Measurements from ENCODE around the gene SHROOM3. TPM values are rescaled to one million over a fixed set of nuclear protein-coding genes. Genes with fewer than 3 reads are reported as not detected.

Gene SHROOM3
- total RNA-seq, 2 experiments from 2014 or later = 0.06 to 0.10 TPM

DNA sequence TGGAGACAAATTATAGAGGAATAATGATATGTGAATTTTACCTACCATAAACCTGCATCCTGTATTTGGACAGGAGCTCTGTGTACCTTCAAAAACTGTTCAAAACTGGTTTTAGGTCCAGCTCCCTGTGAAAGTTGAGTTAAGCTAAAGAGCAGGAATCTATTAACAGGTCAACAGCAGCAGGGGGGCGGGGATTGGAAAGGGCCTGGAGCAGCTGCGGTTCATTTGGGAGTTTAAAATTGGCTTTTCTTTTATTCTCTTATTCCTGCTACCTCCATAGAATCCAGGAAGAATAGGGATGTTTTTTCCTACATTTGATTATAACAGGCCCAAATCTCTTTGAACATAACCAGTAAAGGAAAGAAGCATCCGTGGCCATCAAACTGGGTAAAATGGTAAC is 23.8 kb downstream of the SHROOM3 start:
- Mint-ChIP-seq H3K27ac (no peak overlapping the region), H3K4me3 (no peak overlapping the region), H3K36me3 (no peaks in the 10 kb centered on the region), H3K27me3 (peaks cover 5% of the 10 kb centered on the region), H3K4me1 (no peaks in the 10 kb centered on the region), H3K9me3 (peaks cover 9% of the 10 kb centered on the region)
- no peak for DNase-seq

DNA sequence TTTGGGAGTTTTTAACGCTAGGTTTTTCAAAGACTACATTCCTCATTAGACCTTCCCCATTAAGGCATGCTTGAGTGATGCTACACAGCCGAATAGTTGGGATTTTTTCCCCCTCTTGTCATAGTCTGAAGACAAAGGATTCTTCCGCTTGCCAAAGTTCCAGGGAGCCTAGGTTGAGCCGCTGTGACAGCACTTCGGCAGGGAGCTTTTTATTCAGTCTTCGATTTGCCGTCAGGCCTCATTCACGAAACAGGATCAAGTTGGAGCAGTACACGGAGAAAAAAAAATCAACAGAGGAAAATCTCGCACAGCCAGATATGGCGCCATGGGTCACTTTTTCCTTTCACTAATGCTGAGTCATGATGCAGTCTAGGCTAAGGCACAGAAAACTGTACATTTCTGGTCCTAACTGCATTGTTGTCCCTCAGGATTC is 24.3 kb downstream of the SHROOM3 start:
- Mint-ChIP-seq H3K9me3 (peaks cover 11% of the 10 kb centered on the region), H3K4me3 (no peak overlapping the region), H3K27me3 (peaks cover 3% of the 10 kb centered on the region), H3K36me3 (no peaks in the 10 kb centered on the region), H3K27ac (no peak overlapping the region), H3K4me1 (no peaks in the 10 kb centered on the region)
- DNase-seq = no peak

DNA sequence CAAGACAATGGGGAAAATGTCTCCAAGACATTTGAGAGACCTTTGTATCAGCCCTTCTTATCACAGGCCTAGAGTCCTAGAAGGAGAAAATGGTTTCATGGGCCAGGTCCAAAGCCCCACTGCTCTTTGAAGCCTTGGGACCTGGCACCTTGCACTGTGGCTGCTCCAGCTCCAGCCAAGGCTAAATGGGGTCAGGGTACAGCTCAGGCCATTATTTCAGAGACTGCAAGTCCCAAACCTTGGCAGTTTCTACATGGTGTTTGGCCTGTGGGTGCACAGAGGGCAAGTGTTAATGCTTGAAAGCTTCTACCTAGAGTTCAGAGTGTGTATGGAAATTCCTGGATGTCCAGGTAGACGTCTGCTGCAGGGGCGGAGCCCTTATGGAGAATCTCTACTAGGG is 28.5 kb downstream of the SHROOM3 start:
- Mint-ChIP-seq H3K9me3 (peaks cover 15% of the 10 kb centered on the region), H3K4me1 (no peaks in the 10 kb centered on the region), H3K27me3 (peaks cover 3% of the 10 kb centered on the region)

DNA sequence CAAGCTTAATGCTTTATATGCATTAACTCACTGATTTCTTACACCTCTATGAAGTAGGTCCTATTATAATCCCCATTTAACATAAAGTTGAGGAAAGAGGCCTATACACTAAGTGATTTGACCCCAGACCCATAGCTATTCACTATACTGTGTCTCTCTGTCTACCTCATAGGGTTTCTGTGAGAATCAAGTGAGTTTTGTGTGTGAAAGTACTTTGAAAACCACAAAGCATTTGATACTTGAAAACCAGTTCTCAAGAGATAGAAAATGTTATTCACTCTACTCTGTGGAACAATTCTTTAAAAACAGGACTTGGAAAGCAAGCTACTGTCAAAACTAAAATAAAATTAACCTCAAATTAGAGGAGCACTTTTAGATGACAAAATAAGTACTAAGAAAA is 35.0 kb downstream of the SHROOM3 start:
- Mint-ChIP-seq H3K4me3 (no peak overlapping the region), H3K9me3 (no peaks in the 10 kb centered on the region), H3K4me1 (peaks cover 2% of the 10 kb centered on the region), H3K27me3 (peaks cover 8% of the 10 kb centered on the region), H3K27ac (no peak overlapping the region), H3K36me3 (no peaks in the 10 kb centered on the region)
- no peak for DNase-seq

More for the DNA sequence above, 28.5 kb downstream of the SHROOM3 start:
- H3K27ac Mint-ChIP-seq = no peak overlapping the region
- H3K4me3 Mint-ChIP-seq = no peak overlapping the region
- DNase-seq = no peak
- no peaks in the 10 kb centered on the region for H3K36me3 Mint-ChIP-seq

DNA sequence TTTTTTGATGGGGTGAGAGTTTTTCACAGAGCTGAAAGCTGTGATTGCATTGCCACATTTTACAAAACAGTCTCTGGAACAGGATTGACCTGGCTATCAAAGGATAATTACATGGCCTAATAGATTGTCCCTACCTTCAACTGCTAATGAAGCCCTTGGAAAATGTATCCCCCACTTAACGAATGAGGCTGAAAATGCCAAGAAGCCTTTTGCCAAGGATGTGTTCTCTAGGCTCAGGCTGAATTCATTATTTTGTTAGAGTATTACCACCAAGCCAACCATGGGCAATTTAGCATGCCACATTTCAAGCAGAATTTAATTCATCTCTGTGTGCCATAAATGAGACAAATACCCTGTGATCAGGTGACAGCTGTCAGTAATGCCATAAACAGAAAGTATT is 35.5 kb downstream of the SHROOM3 start:
- Mint-ChIP-seq H3K36me3 (no peaks in the 10 kb centered on the region), H3K4me3 (no peak overlapping the region), H3K9me3 (no peaks in the 10 kb centered on the region), H3K4me1 (peaks cover 2% of the 10 kb centered on the region), H3K27ac (no peak overlapping the region), H3K27me3 (peaks cover 10% of the 10 kb centered on the region)
- DNase-seq = no peak

DNA sequence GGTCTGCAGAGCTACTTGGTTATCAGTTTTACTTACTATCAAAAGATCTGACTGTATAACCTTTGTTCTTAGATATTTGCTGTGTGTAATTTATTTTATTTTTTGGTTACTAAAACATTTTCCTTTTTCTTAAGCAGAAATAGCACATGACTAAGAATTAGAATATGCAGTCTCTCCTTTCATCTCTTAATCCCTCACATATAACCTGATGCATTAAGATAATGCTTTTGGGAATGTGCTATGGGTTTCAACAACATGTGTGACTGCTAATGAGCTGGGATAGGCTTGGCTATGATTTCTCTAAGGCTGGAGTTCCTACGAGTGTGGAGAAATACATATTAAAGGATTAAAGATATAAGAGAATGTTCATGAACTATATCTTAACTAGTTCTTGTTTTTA is 41.5 kb downstream of the SHROOM3 start:
- Mint-ChIP-seq H3K36me3 (peaks cover 4% of the 10 kb centered on the region), H3K4me3 (no peak overlapping the region), H3K4me1 (no peaks in the 10 kb centered on the region), H3K27ac (no peak overlapping the region), H3K27me3 (peaks cover 25% of the 10 kb centered on the region), H3K9me3 (peaks cover 12% of the 10 kb centered on the region)
- DNase-seq = no peak

DNA sequence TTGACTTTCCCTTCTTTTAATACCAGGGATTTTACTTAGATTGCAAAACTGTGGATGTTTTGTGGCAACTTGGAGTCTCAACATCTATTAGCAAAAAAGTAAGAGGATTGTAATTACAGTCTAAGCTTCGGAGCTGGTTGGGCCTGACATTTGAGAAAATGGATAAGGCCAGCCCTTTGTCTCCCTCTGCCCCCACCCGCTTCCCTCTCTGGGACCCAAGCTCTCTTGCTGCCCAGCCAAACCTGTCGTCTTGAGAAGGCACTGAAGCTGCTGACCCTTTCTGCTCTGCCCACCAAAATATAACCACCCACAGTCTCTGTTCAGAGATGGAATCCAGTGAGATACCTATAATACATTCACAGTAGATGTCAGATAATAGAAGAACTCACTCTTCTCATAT is 49.6 kb downstream of the SHROOM3 start:
- Mint-ChIP-seq H3K4me3 (no peak overlapping the region), H3K4me1 (peaks cover 6% of the 10 kb centered on the region), H3K36me3 (peaks cover 4% of the 10 kb centered on the region), H3K27ac (no peak overlapping the region), H3K9me3 (peaks cover 19% of the 10 kb centered on the region), H3K27me3 (peaks cover 23% of the 10 kb centered on the region)
- no peak for DNase-seq

DNA sequence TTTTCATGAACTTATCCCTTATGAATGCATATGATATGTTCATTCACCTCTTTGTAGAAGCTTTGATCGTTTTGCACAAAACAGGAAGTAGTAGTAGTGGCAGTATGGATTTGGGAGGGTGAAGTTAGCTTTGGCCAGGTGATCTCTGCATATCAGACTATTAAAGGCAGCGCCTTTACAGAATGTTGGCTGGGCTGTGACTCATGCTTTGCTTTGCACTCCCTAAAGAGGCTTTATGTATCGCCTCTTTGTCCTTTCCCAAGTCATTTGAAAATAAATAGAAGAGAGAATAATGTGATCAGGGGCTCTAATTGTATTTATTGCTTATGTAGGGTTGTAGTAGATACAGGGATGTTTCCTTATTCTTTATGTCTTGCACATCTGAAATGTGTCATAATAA is 50.4 kb downstream of the SHROOM3 start:
- DNase-seq = no peak
- Mint-ChIP-seq H3K27me3 (peaks cover 22% of the 10 kb centered on the region), H3K9me3 (peaks cover 15% of the 10 kb centered on the region), H3K4me1 (peaks cover 7% of the 10 kb centered on the region), H3K27ac (no peak overlapping the region), H3K36me3 (peaks cover 1% of the 10 kb centered on the region), H3K4me3 (no peak overlapping the region)

DNA sequence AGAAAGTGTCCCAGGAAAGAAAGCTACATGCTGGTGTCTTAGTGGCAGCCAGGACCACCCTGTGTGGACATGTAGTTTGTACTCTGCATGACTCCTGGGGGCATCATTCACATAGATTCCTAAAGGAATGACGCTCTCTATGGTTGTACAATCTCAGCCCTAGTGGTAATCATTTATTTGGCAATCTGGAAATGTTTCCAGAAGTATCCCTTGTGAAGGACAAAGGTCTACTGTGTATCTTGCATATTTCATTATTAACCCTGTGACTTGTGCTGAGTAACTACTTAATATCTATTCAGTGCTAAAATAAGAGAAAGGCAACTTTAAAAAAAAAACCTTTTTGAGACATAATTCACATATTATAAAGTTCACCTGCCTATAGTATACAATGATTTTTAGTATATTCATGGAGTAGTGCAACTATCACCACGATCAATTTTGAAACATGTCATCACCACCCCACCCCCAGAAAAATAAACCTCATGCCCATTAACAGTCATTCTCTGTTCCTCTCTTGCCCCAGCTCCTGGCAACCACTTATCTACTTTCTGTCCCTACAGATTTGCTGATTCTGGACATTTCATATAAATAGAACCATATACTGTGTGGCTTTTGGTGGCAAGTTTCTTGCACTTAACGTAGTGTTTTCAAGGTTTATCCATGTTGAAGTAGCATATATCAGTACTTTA is 51.7 kb downstream of the SHROOM3 start:
- Mint-ChIP-seq H3K36me3 (no peaks in the 10 kb centered on the region), H3K4me1 (peaks cover 7% of the 10 kb centered on the region), H3K27ac (no peak overlapping the region), H3K9me3 (peaks cover 7% of the 10 kb centered on the region), H3K4me3 (no peak overlapping the region), H3K27me3 (peaks cover 18% of the 10 kb centered on the region)
- DNase-seq = no peak

DNA sequence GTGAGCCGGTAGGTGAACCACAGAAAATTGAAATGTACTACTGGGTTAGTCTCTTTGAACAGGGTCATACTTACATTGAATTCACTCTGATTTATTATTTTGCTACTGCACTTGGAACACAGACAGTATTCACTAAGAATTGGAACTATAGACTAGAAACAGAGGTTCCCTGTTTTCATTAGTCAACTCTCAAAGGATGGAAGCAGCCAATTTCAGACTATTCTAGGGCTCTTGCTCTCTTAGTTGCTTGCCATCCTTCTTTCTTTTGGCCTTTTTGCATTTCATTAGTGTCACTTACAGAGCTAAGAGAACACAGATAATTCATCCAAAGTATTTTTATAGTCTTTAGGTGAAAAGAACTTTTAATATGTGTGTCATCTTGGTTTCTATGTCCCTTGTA is 52.6 kb downstream of the SHROOM3 start:
- Mint-ChIP-seq H3K27ac (no peak overlapping the region), H3K9me3 (peaks cover under 1% of the 10 kb centered on the region), H3K36me3 (no peaks in the 10 kb centered on the region), H3K4me3 (no peak overlapping the region), H3K4me1 (peaks cover 7% of the 10 kb centered on the region), H3K27me3 (peaks cover 14% of the 10 kb centered on the region)
- no peak for DNase-seq

DNA sequence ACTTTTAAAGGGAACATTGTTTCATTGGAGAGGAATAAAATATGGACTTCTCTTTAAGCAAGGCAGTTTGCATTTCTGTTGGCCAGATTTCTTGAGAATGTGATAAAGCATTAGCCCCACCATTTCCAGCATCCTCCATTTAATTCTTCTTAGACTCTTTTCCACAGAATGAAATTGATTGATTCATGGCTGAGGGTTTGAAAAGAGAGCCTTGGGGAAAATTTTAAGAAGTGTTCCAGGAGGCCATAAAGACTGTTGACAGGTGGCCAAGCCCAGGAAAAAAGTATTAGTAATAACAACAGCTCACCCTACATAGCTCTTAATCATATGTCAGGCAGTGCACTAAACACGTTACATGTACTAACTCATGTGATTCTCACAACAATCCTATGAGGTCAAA is 53.4 kb downstream of the SHROOM3 start:
- Mint-ChIP-seq H3K27ac (no peak overlapping the region), H3K4me3 (no peak overlapping the region), H3K27me3 (peaks cover 14% of the 10 kb centered on the region), H3K36me3 (no peaks in the 10 kb centered on the region), H3K4me1 (peaks cover 7% of the 10 kb centered on the region), H3K9me3 (no peaks in the 10 kb centered on the region)
- no peak for DNase-seq

DNA sequence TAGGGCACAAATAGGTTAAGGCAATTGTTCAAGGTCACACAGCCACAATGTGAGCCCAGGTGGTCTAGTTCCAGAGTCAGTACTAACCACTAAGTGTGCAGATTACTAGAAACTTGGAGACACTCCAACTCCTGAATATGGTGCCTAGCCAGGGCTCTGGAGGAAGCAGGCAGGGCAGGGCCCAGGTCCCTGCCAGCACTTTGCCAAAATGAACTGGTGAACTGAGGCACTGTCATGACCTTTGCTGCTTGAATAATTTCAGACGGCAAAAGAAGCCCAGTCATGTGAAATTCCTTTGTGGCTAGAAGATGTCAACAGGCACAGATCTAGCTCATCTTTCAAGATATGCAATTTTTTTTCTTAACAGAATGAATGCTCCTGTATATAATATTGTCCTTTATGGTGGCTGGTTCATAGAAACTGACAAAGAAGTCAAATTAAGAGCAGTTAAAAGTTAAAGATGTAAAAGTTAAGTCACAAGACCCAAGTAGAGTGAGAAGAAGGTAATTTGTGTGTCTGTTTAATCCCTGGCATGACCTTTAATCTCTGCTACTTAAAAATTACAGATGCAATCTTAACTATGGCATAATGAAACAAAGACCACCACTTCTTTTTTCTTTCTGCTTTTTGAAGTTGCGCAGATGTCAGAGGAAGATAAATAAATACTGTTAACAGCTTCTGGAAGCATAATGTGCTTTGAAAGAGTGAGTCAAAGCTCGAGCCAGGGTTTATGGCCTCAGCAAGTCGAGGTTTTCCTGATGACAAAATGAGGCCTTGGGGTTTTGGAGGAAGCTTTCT is 54.1 kb downstream of the SHROOM3 start:
- no peak overlapping the region for H3K27ac Mint-ChIP-seq
- H3K4me1 Mint-ChIP-seq = peaks cover 7% of the 10 kb centered on the region
- H3K4me3 Mint-ChIP-seq = no peak overlapping the region
- peaks cover 14% of the 10 kb centered on the region for H3K27me3 Mint-ChIP-seq
- no peaks in the 10 kb centered on the region for H3K36me3 Mint-ChIP-seq
- no peak for DNase-seq
- no peaks in the 10 kb centered on the region for H3K9me3 Mint-ChIP-seq

DNA sequence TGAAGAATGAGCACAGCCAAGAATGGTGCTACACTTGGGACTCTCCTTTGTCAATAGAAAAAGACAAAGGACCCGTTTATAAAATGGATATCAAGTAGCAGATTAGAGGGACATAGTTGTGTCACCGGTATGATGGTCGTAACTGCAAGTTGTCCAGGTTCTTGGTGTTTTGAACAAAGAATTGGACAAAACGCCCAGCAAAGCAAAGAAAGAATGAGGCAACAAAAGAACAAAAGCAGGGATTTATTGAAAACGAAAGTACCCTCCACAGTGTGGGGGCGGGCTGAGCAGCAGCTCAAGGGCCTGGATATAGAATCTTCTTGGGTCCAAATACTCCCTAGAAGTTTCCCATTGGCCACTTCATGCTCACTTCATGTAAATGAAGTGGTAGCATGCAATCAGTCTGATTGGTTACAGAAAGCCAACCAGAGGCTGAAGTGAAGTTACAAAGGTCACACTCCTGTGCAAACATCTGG is 54.7 kb downstream of the SHROOM3 start:
- no peak overlapping the region for H3K4me3 Mint-ChIP-seq
- H3K4me1 Mint-ChIP-seq = peaks cover 7% of the 10 kb centered on the region
- H3K27ac Mint-ChIP-seq = no peak overlapping the region
- no peaks in the 10 kb centered on the region for H3K36me3 Mint-ChIP-seq
- DNase-seq = no peak
- H3K27me3 Mint-ChIP-seq = peaks cover 14% of the 10 kb centered on the region
- H3K9me3 Mint-ChIP-seq = no peaks in the 10 kb centered on the region

DNA sequence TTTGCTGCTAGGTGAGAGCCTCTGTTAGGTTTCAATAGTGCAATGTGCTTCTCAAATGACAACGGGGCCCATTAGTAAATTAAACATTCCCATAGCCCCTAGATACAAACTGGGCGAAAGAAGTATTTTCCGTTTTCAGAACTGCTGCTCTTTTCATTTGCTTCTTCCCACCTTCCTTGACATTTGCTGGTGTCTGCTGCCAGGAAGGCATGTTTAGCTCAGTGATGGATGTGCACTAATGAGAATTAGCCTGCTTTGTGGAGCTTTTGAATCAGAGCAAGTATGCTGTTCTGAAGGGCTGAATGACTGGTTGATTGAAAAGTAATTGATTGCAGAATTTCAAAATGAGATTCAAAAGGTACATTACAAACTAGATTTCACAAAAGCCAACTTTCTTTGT is 57.0 kb downstream of the SHROOM3 start:
- H3K27ac Mint-ChIP-seq = no peak overlapping the region
- DNase-seq = no peak
- no peak overlapping the region for H3K4me3 Mint-ChIP-seq
- H3K9me3 Mint-ChIP-seq = no peaks in the 10 kb centered on the region
- H3K36me3 Mint-ChIP-seq = no peaks in the 10 kb centered on the region
- peaks cover 6% of the 10 kb centered on the region for H3K27me3 Mint-ChIP-seq
- H3K4me1 Mint-ChIP-seq = peaks cover 7% of the 10 kb centered on the region

DNA sequence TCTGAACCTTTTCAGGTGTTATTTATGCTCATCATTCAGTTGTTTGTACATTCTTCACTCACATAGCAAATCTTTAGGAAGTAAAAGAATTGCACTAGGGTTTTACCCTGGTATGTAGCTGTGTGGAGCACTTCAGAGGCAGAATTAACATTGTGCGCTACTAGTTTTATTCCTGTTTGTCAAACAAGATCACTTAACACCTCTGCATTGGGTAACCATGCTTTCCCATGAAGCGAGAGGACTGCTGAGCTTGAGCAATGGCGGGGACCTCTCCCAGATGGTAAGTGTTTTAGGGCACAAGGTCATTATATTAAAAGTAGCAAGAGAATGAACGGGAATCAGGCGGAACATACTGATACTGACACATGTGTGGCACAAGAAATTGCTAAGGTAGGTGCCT is 59.2 kb downstream of the SHROOM3 start:
- Mint-ChIP-seq H3K27ac (no peak overlapping the region), H3K36me3 (no peaks in the 10 kb centered on the region), H3K4me1 (peaks cover 5% of the 10 kb centered on the region), H3K9me3 (no peaks in the 10 kb centered on the region), H3K27me3 (no peaks in the 10 kb centered on the region), H3K4me3 (no peak overlapping the region)
- no peak for DNase-seq

Data from activated naive CD8-positive, alpha-beta T cell treated with anti-CD3 and anti-CD28 coated beads for 36 hours (primary cell).